Mesothelial cell of epicardium (in vitro differentiated cells): Measurements from ENCODE around the gene HSD17B7. TPM values are rescaled to one million over a fixed set of nuclear protein-coding genes. Genes with fewer than 3 reads are reported as not detected.

Source experiments
- DNase-seq, 2 experiments: peaks; one replicate each; pipeline ENCODE4 v3.0.0; 2021; ENCODE audit warnings: low spot score in 2 of 2; ENCODE audit not compliant: unreplicated experiment in 2 of 2
- H3K27ac Mint-ChIP-seq: 2 replicates; pipeline ENCODE4 v1.8.0; 2021; ENCODE audit warnings: mixed read lengths
- H3K27me3 Mint-ChIP-seq: 2 replicates; pipeline ENCODE4 v1.8.0; 2021; ENCODE audit warnings: low read depth, mixed read lengths
- H3K36me3 Mint-ChIP-seq: 2 replicates; pipeline ENCODE4 v1.8.0; 2021; ENCODE audit warnings: mixed read lengths
- H3K4me1 Mint-ChIP-seq: 2 replicates; pipeline ENCODE4 v1.8.0; 2021; ENCODE audit warnings: mixed read lengths
- H3K4me3 Mint-ChIP-seq: 2 replicates; pipeline ENCODE4 v1.8.0; 2021; ENCODE audit warnings: mild to moderate bottlenecking, moderate library complexity, mixed read lengths
- H3K9me3 Mint-ChIP-seq: 2 replicates; pipeline ENCODE4 v1.8.0; 2021; ENCODE audit warnings: mixed read lengths
- CTCF ChIP-seq: fragments of 200-600 bp; sonication (generic); IDR thresholded peaks from one replicate; pipeline ENCODE4 v1.5.0; 2021; ENCODE audit warnings: antibody characterized with exemption; ENCODE audit not compliant: unreplicated experiment
- total RNA-seq: library from RNA; stranded (reverse); gene quantifications from 3 replicates; pipeline ENCODE4 v1.2.1, GENCODE V29; 2021

Gene HSD17B7
- total RNA-seq, 1 donor from 2014 or later = 14.7 TPM

- Mint-ChIP-seq H3K9me3 (no peaks in the 10 kb centered on the region), H3K27ac (no peak overlapping the region), H3K27me3 (no peaks in the 10 kb centered on the region), H3K36me3 (peaks cover 14% of the 10 kb centered on the region), H3K4me1 (no peaks in the 10 kb centered on the region), H3K4me3 (no peak overlapping the region)
- no peak for DNase-seq
- no peak for TF ChIP-seq CTCF
Measured at GRCh38 chr1:162755306-162755705, 35.2 kb upstream of the HSD17B7 start.

GRCh38 chr1:162756523-162756922 is 34.0 kb upstream of the HSD17B7 start:
- Mint-ChIP-seq H3K27ac (no peak overlapping the region), H3K9me3 (no peaks in the 10 kb centered on the region), H3K4me1 (no peaks in the 10 kb centered on the region), H3K27me3 (no peaks in the 10 kb centered on the region), H3K4me3 (no peak overlapping the region), H3K36me3 (peaks cover 22% of the 10 kb centered on the region)
- TF ChIP-seq CTCF = no peak
- DNase-seq = no peak

- no peak for DNase-seq
- no peak overlapping the region for H3K27ac Mint-ChIP-seq
- no peak overlapping the region for H3K4me3 Mint-ChIP-seq
- no peaks in the 10 kb centered on the region for H3K9me3 Mint-ChIP-seq
- H3K4me1 Mint-ChIP-seq = no peaks in the 10 kb centered on the region
- peaks cover 25% of the 10 kb centered on the region for H3K36me3 Mint-ChIP-seq
- no peak for TF ChIP-seq CTCF
- no peaks in the 10 kb centered on the region for H3K27me3 Mint-ChIP-seq
Measured at GRCh38 chr1:162757476-162757875, 33.0 kb upstream of the HSD17B7 start.

GRCh38 chr1:162765788-162766187 is 24.7 kb upstream of the HSD17B7 start:
- DNase-seq = no peak
- Mint-ChIP-seq H3K27ac (no peak overlapping the region), H3K36me3 (peaks cover 38% of the 10 kb centered on the region), H3K4me3 (no peak overlapping the region), H3K4me1 (no peaks in the 10 kb centered on the region), H3K9me3 (peaks cover 6% of the 10 kb centered on the region), H3K27me3 (no peaks in the 10 kb centered on the region)
- no peak for TF ChIP-seq CTCF

- Mint-ChIP-seq H3K27ac (no peak overlapping the region), H3K4me1 (no peaks in the 10 kb centered on the region), H3K27me3 (no peaks in the 10 kb centered on the region), H3K9me3 (no peaks in the 10 kb centered on the region), H3K36me3 (peaks cover 30% of the 10 kb centered on the region), H3K4me3 (no peak overlapping the region)
- no peak for DNase-seq
- no peak for TF ChIP-seq CTCF
Measured at GRCh38 chr1:162772571-162773154, 17.8 kb upstream of the HSD17B7 start.

GRCh38 chr1:162774007-162774406 is 16.5 kb upstream of the HSD17B7 start:
- no peaks in the 10 kb centered on the region for H3K27me3 Mint-ChIP-seq
- H3K4me3 Mint-ChIP-seq = no peak overlapping the region
- no peak for DNase-seq
- TF ChIP-seq CTCF = no peak
- H3K9me3 Mint-ChIP-seq = no peaks in the 10 kb centered on the region
- H3K27ac Mint-ChIP-seq = no peak overlapping the region
- H3K36me3 Mint-ChIP-seq = peaks cover 25% of the 10 kb centered on the region
- H3K4me1 Mint-ChIP-seq = no peaks in the 10 kb centered on the region
